ENCODE results near the gene WT1.

Gene WT1

GRCh38 chr11:32426192-32426591 lies 9.1 kb downstream of the WT1 start:
- H3K27ac ChIP-seq, result no peak overlapping the region
- ChIA-PET CTCF (no interaction called here), POLR2A (ENCODE audit: low non-redundant PET) (no interaction called here)
- DNase-seq (ENCODE audit: low spot score), result no peak
- TF ChIP-seq CTCF (conservative IDR thresholded peaks at IDR 0.05; ENCODE audit: low read depth), result no peak

- CTCF ChIA-PET, result no interaction called here
These were observed 9.6 kb downstream of the WT1 start for GRCh38 chr11:32425761-32426160.

DNA sequence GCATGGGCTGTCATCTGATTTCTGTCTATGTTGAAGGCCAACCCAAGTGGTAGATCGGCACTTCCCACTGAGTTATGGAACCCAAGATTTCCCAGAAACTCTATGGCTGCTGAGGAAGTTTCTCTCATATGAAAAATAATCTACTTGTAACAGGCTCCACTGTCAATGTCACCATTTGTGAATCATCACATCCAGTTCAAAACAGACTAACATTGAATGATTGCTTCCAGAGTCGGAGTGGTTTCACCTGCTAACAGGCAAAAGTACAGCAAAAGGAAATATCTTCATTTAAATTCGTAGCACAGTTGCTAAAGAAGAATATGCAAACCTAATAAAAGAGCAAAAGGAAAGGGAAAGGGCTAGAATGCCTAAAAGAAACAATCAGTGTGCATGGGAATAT lies 12.8 kb downstream of the WT1 start:
- ChIA-PET POLR2A (ENCODE audit: low non-redundant PET) (no interaction called here), CTCF (no interaction called here)
- no peak for DNase-seq (ENCODE audit: low spot score)
- no peak overlapping the region for H3K27ac ChIP-seq
- no peak for TF ChIP-seq CTCF (conservative IDR thresholded peaks at IDR 0.05; ENCODE audit: low read depth)

More at GRCh38 chr11:32425761-32426160, 9.6 kb downstream of the WT1 start:
- no peak for TF ChIP-seq CTCF (conservative IDR thresholded peaks at IDR 0.05; ENCODE audit: low read depth)
- POLR2A ChIA-PET (ENCODE audit: low non-redundant PET), result no interaction called here
- DNase-seq (ENCODE audit: low spot score), result no peak
- H3K27ac ChIP-seq, result no peak overlapping the region

GRCh38 chr11:32421992-32422391 lies 13.3 kb downstream of the WT1 start:
- no peak for TF ChIP-seq CTCF (conservative IDR thresholded peaks at IDR 0.05; ENCODE audit: low read depth)
- DNase-seq (ENCODE audit: low spot score), result no peak
- ChIA-PET POLR2A (ENCODE audit: low non-redundant PET) (no interaction called here), CTCF (no interaction called here)
- no peak overlapping the region for H3K27ac ChIP-seq

DNA sequence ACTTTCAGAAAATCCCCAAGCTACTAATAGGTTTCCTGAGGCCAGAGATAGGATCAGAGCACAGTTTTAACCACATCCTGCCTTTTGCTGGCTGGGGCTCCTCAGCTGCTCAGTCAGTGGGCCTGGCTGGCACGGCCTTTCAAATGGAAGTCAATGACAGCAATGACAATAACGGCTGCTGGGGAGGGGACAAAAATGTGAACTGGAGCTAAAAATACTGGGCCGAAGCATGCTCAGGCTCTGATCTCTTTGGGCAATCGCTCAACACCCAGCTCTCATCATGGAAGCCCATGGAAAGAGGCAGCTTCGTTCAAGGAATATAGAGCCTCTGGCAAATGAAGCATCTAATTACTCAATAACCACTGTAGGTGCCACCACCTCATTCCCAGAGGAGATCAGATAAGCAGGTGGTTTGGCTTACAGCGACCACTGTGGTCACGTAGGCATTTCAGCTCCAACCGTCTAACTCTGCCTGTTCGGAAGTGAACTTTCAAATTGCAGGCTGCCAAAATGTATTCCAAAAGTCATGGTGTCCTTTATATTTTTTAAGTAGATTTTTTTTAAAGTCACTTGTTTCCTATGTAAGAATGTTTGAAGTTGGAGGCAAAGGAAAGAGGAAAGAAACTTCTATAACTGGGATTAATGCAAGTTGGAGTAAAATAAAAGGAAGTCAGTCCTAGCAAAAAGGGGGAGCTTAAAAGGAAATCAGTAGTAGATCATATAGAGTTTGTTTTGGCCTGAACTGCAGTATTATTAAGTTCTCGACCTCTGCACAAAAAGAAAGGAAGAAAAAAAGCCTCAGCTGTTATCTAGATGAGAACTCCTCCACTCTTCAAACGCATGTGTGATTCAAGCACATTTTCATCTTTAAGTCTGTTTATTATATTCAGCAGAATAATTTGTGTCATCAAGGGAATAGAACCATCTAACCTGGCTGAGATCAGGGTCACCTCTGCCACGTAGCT lies 14.1 kb downstream of the WT1 start:
- POLR2A ChIA-PET (ENCODE audit: low non-redundant PET), result no interaction called here
- no peak overlapping the region for H3K27ac ChIP-seq
- TF ChIP-seq CTCF (conservative IDR thresholded peaks at IDR 0.05; ENCODE audit: low read depth), result no peak
- no peak for DNase-seq (ENCODE audit: low spot score)
- CTCF ChIA-PET, result interaction anchor here (0.6 kb wide), 1 partner anchor 34 kb away, joined by 4 read pairs; no protein-coding TSS in a partner anchor

DNA sequence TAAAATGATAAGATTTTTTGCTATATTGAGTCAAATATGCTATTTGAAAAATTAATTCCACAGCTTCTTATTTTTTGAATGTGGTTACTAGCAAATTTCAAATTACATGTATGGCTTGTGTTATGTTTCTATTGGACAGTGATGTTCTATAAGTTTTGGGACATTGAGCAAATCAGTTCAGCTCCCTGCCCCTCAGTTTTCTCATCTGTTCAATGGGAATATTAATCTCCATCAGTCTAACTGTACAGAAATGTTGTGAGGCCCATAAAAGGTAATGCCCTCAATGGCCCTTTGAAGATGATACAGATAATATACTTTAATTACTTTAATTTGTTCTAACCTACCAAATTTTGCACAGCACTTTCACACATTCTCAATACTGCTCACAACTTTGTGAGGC lies 15.2 kb downstream of the WT1 start:
- ChIA-PET CTCF (no interaction called here), POLR2A (ENCODE audit: low non-redundant PET) (no interaction called here)
- H3K27ac ChIP-seq, result no peak overlapping the region
- TF ChIP-seq CTCF (conservative IDR thresholded peaks at IDR 0.05; ENCODE audit: low read depth), result no peak
- no peak for DNase-seq (ENCODE audit: low spot score)

Measured in RWPE1 (cell line).